Testis (tissue), 3 donors: ENCODE data around the gene DNAH10. TPM values are rescaled to one million over a fixed set of nuclear protein-coding genes. Genes with fewer than 3 reads are reported as not detected.

ENCODE experiments used
- DNase-seq: peaks from one replicate; pipeline ENCODE4 v3.0.0-alpha.2; 2019
- H3K27ac ChIP-seq, 2 donors: fragments of 200-600 bp; sonication (generic); one replicate each; pipeline ENCODE4 v1.5.1; 2019
- H3K27me3 ChIP-seq: fragments of 200-600 bp; sonication (generic); one replicate; pipeline ENCODE4 v1.5.1; 2019
- H3K36me3 ChIP-seq: fragments of 200-600 bp; sonication (generic); one replicate; pipeline ENCODE4 v1.5.1; 2017; ENCODE audit warnings: low read depth; ENCODE audit errors: missing control alignments
- H3K4me1 ChIP-seq: fragments of 200-600 bp; sonication (generic); one replicate; pipeline ENCODE4 v1.5.1; 2019
- H3K4me3 ChIP-seq, 2 donors: fragments of 200-600 bp; sonication (generic); one replicate each; pipeline ENCODE4 v1.5.1; 2017 to 2019
- H3K9me3 ChIP-seq: fragments of 200-600 bp; sonication (generic); one replicate; pipeline ENCODE4 v1.5.1; 2017
- CTCF ChIP-seq, 3 experiments: fragments of 450-650 bp in 2 of 3; fragments of 200-600 bp in 1 of 3; sonication (generic) in 1 of 3; IDR thresholded peaks; one replicate each; pipeline ENCODE4 v1.5.1; 2016 to 2019; ENCODE audit warnings: antibody characterized with exemption in 3 of 3, mild to moderate bottlenecking in 2 of 3, moderate library complexity in 1 of 3
- POLR2A ChIP-seq: fragments of 450-650 bp; IDR thresholded peaks from one replicate; pipeline ENCODE4 v1.6.1; 2017; ENCODE audit warnings: antibody characterized with exemption, mild to moderate bottlenecking, moderate library complexity
- WGBS, 2 donors: methylation state at CpG; one replicate each; pipeline ENCODE4 v1.1.5; 2018; 5-methylcytosine and 5-hydroxymethylcytosine counted together
- intact Hi-C: fragments of 100-400 bp; cut with DNase I; formaldehyde crosslinking; loops from one replicate; pipeline ENCODE4 v1.15.1; 2023; ENCODE audit warnings: low total_unique reads
- polyA plus RNA-seq: library from polyadenylated mRNA; stranded (reverse); fragments of 350-450 nt; fragmentation: Illumina TruSeq; extraction: RNeasy Lipid Tissue Mini Kit (QIAGEN cat#74804); gene quantifications from one replicate; pipeline ENCODE4 v1.2.3, GENCODE V29; 2014; ENCODE audit warnings: low read depth, low replicate concordance; ENCODE audit not compliant: insufficient read depth
- total RNA-seq, 2 donors: library from RNA; depleted of rRNA; stranded (reverse); fragments of >200 nt; gene quantifications; one replicate each; pipeline ENCODE4 v1.2.3, GENCODE V29; 2016

DNAH10 gene
- total and polyA plus RNA-seq, 3 donors from 2014 or later = 15.4 to 29.3 (median 24.3) TPM

GRCh38 chr12:123924539-123924938 lies 162.4 kb downstream of the DNAH10 start:
- DNase-seq = no peak
- intact Hi-C loops = no loop called here
- 89 to 90% methylated on average over 4 of the region's 4 CpGs for WGBS, 2 donors
- Histone ChIP-seq H3K36me3 (no peaks in the 10 kb centered on the region), H3K9me3 (no peaks in the 10 kb centered on the region), H3K4me3 (no peak overlapping the region), H3K27me3 (no peaks in the 10 kb centered on the region), H3K4me1 (no peaks in the 10 kb centered on the region), H3K27ac (no peak overlapping the region)
- TF ChIP-seq CTCF (IDR thresholded peaks at IDR 0.05) (no peak), POLR2A (no peak)

- 75% methylated on average over 7 to 15 of the region's 15 CpGs for WGBS, 2 donors
- intact Hi-C loops = no loop called here
- Histone ChIP-seq H3K4me3 (no peak overlapping the region), H3K27me3 (no peaks in the 10 kb centered on the region), H3K9me3 (no peaks in the 10 kb centered on the region), H3K36me3 (no peaks in the 10 kb centered on the region), H3K27ac (no peak overlapping the region), H3K4me1 (no peaks in the 10 kb centered on the region)
- TF ChIP-seq POLR2A (no peak), CTCF (IDR thresholded peaks at IDR 0.05) (no peak)
- DNase-seq = no peak
Measured at GRCh38 chr12:123928274-123928865, 166.3 kb downstream of the DNAH10 start.

GRCh38 chr12:123928897-123929296 lies 166.8 kb downstream of the DNAH10 start:
- H3K4me1 ChIP-seq = no peaks in the 10 kb centered on the region

GRCh38 chr12:123929946-123930583 lies 168.0 kb downstream of the DNAH10 start:
- 88 to 95% methylated on average over 8 to 9 of the region's 9 CpGs for WGBS, 2 donors
- H3K4me1 ChIP-seq = no peaks in the 10 kb centered on the region
- H3K9me3 ChIP-seq = no peaks in the 10 kb centered on the region
- no peak overlapping the region for H3K4me3 ChIP-seq
- no peak overlapping the region for H3K27ac ChIP-seq
- DNase-seq = no peak
- TF ChIP-seq CTCF (IDR thresholded peaks at IDR 0.05) = no peak
- TF ChIP-seq POLR2A = no peak
- intact Hi-C loops = no loop called here
- no peaks in the 10 kb centered on the region for H3K36me3 ChIP-seq
- H3K27me3 ChIP-seq = no peaks in the 10 kb centered on the region

More at GRCh38 chr12:123928897-123929296, 166.8 kb downstream of the DNAH10 start:
- Histone ChIP-seq H3K9me3 (no peaks in the 10 kb centered on the region), H3K4me3 (no peak overlapping the region), H3K27ac (no peak overlapping the region), H3K27me3 (no peaks in the 10 kb centered on the region), H3K36me3 (no peaks in the 10 kb centered on the region)
- intact Hi-C loops = no loop called here
- no peak for DNase-seq
- no peak for TF ChIP-seq POLR2A
- WGBS, 2 donors = 59 to 63% methylated on average over 4 to 7 of the region's 7 CpGs

- Histone ChIP-seq H3K4me1 (no peaks in the 10 kb centered on the region), H3K27me3 (no peaks in the 10 kb centered on the region), H3K4me3 (no peak overlapping the region), H3K36me3 (no peaks in the 10 kb centered on the region), H3K27ac (no peak overlapping the region), H3K9me3 (no peaks in the 10 kb centered on the region)
- no peak for TF ChIP-seq CTCF (IDR thresholded peaks at IDR 0.05)
- intact Hi-C loops = no loop called here
- WGBS, 2 donors = 83 to 92% methylated on average over 14 of the region's 14 CpGs
- DNase-seq = no peak
Measured at GRCh38 chr12:123931686-123932321, 169.7 kb downstream of the DNAH10 start.
